Activated CD8-positive, alpha-beta memory T cell treated with anti-CD3 and anti-CD28 coated beads for 1 hour (primary cell): ENCODE results near the gene MAPK13.
"Not testable (repeated sequence)": the region's sequence is repeated elsewhere in the genome, so short reads cannot be mapped to it uniquely, and the experiment has no call there.

Experiments used
- DNase-seq, 2 donors: peaks; one replicate each; pipeline ENCODE4 v3.0.0-alpha.2; 2020; ENCODE audit warnings: low read depth in 1 of 2; ENCODE audit errors: extremely low read depth in 1 of 2

Gene MAPK13

GRCh38 chr6:36129941-36130666 is at the start of gene MAPK13:
Gene MAPK13, plus strand, starts transcription at chr6:36130513. Its CDS starts 70 bp downstream, at chr6:36130583.
- DNase-seq = no peak

GRCh38 chr6:36082318-36082717 is 48.0 kb upstream of the MAPK13 start:
- no peak for DNase-seq

- DNase-seq = no peak
These were observed 46.9 kb upstream of the MAPK13 start for GRCh38 chr6:36083446-36083845.

- not testable (repeated sequence) for DNase-seq
These were observed 42.1 kb upstream of the MAPK13 start for GRCh38 chr6:36088204-36088603.

GRCh38 chr6:36089048-36089447 is 41.3 kb upstream of the MAPK13 start:
- DNase-seq = no peak

GRCh38 chr6:36094238-36094637 is 36.1 kb upstream of the MAPK13 start:
- no peak for DNase-seq

- DNase-seq = peak; percentile 41 to 75
These were observed 35.4 kb upstream of the MAPK13 start for GRCh38 chr6:36094753-36095496.

- DNase-seq = no peak
These were observed 34.6 kb upstream of the MAPK13 start for GRCh38 chr6:36095497-36096391.

GRCh38 chr6:36098253-36098919 is 31.9 kb upstream of the MAPK13 start:
- DNase-seq = no peak

- no peak for DNase-seq
These were observed 31.2 kb upstream of the MAPK13 start for GRCh38 chr6:36098920-36099647.

GRCh38 chr6:36099869-36100483 is 30.3 kb upstream of the MAPK13 start:
- DNase-seq = no peak

- no peak for DNase-seq
These were observed 28.6 kb upstream of the MAPK13 start for GRCh38 chr6:36101691-36102090.

GRCh38 chr6:36102853-36103252 is 27.5 kb upstream of the MAPK13 start:
- DNase-seq = no peak

- no peak for DNase-seq
These were observed 25.5 kb upstream of the MAPK13 start for GRCh38 chr6:36104836-36105235.

GRCh38 chr6:36109092-36109491 is 21.2 kb upstream of the MAPK13 start:
- no peak for DNase-seq

- DNase-seq = no peak
These were observed 20.3 kb upstream of the MAPK13 start for GRCh38 chr6:36110050-36110449.

- no peak for DNase-seq
These were observed 19.4 kb upstream of the MAPK13 start for GRCh38 chr6:36110863-36111262.

GRCh38 chr6:36111526-36111925 is 18.8 kb upstream of the MAPK13 start:
- DNase-seq = no peak

GRCh38 chr6:36113049-36113448 is 17.3 kb upstream of the MAPK13 start:
- no peak for DNase-seq

GRCh38 chr6:36113703-36114102 is 16.6 kb upstream of the MAPK13 start:
- DNase-seq = no peak
